ENCODE results near the gene C1orf115. TPM values are rescaled to one million over a fixed set of nuclear protein-coding genes. Genes with fewer than 3 reads are reported as not detected.

Gene C1orf115
- total and polyA plus RNA-seq, 4 donors: 29.6 to 56.6 (median 40.5) TPM

- H3K4me1 ChIP-seq (ENCODE audit: control insufficient read depth in 4 of 4, insufficient read depth in 4 of 4, low read length in 3 of 4): peaks cover 6 to 56% (median 37%) of the 10 kb centered on the region in 4 donors
- DNase-seq (ENCODE audit: low spot score): no peak
Observed at GRCh38 chr1:220694866-220695382, 4.8 kb downstream of the C1orf115 start.

GRCh38 chr1:220695426-220695825, 5.3 kb downstream of the C1orf115 start:
- H3K4me3 ChIP-seq (ENCODE audit: low read depth in 1 of 3, low read length in 3 of 3): no peak overlapping the region
- no peak overlapping the region for H3K9ac ChIP-seq (ENCODE audit: low read depth in 1 of 2, low read length in 2 of 2)
- peaks cover 0 to 20% (median 8%) of the 10 kb centered on the region in 4 donors for H3K36me3 ChIP-seq (ENCODE audit: control insufficient read depth in 4 of 4, insufficient read depth in 3 of 4, low read depth in 1 of 4, low read length in 3 of 4)
- no peaks in the 10 kb centered on the region for H3K9me3 ChIP-seq (ENCODE audit: control insufficient read depth in 4 of 4, low read length in 3 of 4)
- H3K27ac ChIP-seq (ENCODE audit: low read depth in 1 of 2, low read length in 2 of 2): no peak overlapping the region
- no peaks in the 10 kb centered on the region for H3K27me3 ChIP-seq (ENCODE audit: control insufficient read depth in 4 of 4, insufficient read depth in 4 of 4, low read length in 3 of 4)
- H3K4me1 ChIP-seq (ENCODE audit: control insufficient read depth in 4 of 4, insufficient read depth in 4 of 4, low read length in 3 of 4): peaks cover 6 to 55% (median 36%) of the 10 kb centered on the region in 4 donors
- 97% methylated on average over 4 of the region's 4 CpGs for WGBS
- no peak for DNase-seq (ENCODE audit: low spot score)
- TF ChIP-seq ATF3 (IDR thresholded peaks at IDR 0.05): no peak
- no peak for TF ChIP-seq ZBTB33 (IDR thresholded peaks at IDR 0.05)
- no peak for TF ChIP-seq NR2F2 (IDR thresholded peaks at IDR 0.05)
- TF ChIP-seq TAF1 (conservative IDR thresholded peaks at IDR 0.05): no peak
- no peak for TF ChIP-seq HNF4A (conservative IDR thresholded peaks at IDR 0.05)
- TF ChIP-seq EGR1 (IDR thresholded peaks at IDR 0.05; ENCODE audit: low read depth in 2 of 2): no peak
- no peak for TF ChIP-seq YY1 (IDR thresholded peaks at IDR 0.05)
- no peak for TF ChIP-seq HNF4G (IDR thresholded peaks at IDR 0.05)
- no peak for TF ChIP-seq CTCF (IDR thresholded peaks at IDR 0.05; ENCODE audit: low read depth, low read length, missing input control)
- no peak for TF ChIP-seq REST (IDR thresholded peaks at IDR 0.05)
- no peak for TF ChIP-seq SP1 (IDR thresholded peaks at IDR 0.05)
- no peak for TF ChIP-seq JUND (IDR thresholded peaks at IDR 0.05)

More at GRCh38 chr1:220694866-220695382, 4.8 kb downstream of the C1orf115 start:
- H3K9ac ChIP-seq (ENCODE audit: low read depth in 1 of 2, low read length in 2 of 2): no peak overlapping the region
- peaks cover 0 to 20% (median 8%) of the 10 kb centered on the region in 4 donors for H3K36me3 ChIP-seq (ENCODE audit: control insufficient read depth in 4 of 4, insufficient read depth in 3 of 4, low read depth in 1 of 4, low read length in 3 of 4)
- H3K27ac ChIP-seq (ENCODE audit: low read depth in 1 of 2, low read length in 2 of 2): no peak overlapping the region
- TF ChIP-seq MAX (IDR thresholded peaks at IDR 0.05) (no peak), RAD21 (IDR thresholded peaks at IDR 0.05) (no peak)
- 90% methylated on average over 8 of the region's 8 CpGs for WGBS
- H3K9me3 ChIP-seq (ENCODE audit: control insufficient read depth in 4 of 4, low read length in 3 of 4): no peaks in the 10 kb centered on the region
- H3K4me3 ChIP-seq (ENCODE audit: low read depth in 1 of 3, low read length in 3 of 3): no peak overlapping the region
- H3K27me3 ChIP-seq (ENCODE audit: control insufficient read depth in 4 of 4, insufficient read depth in 4 of 4, low read length in 3 of 4): no peaks in the 10 kb centered on the region
